IMR-90 (cell line): Measurements from ENCODE around the gene TBC1D1. TPM values are rescaled to one million over a fixed set of nuclear protein-coding genes. Genes with fewer than 3 reads are reported as not detected.

Experiments
- ATAC-seq: fragments of 200-7000 bp; cut with Tn5 transposase; 2 replicates; pipeline ENCODE4 v1.9.1; 2020; ENCODE audit warnings: low read depth, mild to moderate bottlenecking, moderate library complexity
- BruUV-seq: library from RNA; stranded (reverse); fragments of 400-500 nt; replicated peaks from 2 replicates; lab custom pipeline; 2021; lab: Mats Ljungman, UMichigan
- CTCF ChIA-PET: fragments of 300-600 bp; formaldehyde crosslinking; extraction: SDS; loops from one replicate; lab custom pipeline; 2021; ENCODE audit warnings: antibody characterized with exemption; lab: Yijun Ruan, JAX
- POLR2A ChIA-PET: fragments of 300-600 bp; sonication (Branson Sonifier 250); formaldehyde crosslinking; loops from one replicate; lab custom pipeline; 2022; ENCODE audit warnings: antibody characterized with exemption; ENCODE audit not compliant: unreplicated experiment; lab: Charles Lee
- DNase-seq: peaks from one replicate; pipeline ENCODE4 v3.0.0; 2013
- H2AFZ ChIP-seq: replicated peaks from 2 replicates; pipeline ENCODE3; 2013; ENCODE audit warnings: low read length, mild to moderate bottlenecking; ENCODE audit not compliant: poor library complexity
- H2AK5ac ChIP-seq: 2 replicates; pipeline ENCODE4 v1.6.1; 2013; ENCODE audit warnings: low read depth, low read length, inconsistent platforms
- H2AK9ac ChIP-seq: replicated peaks from 2 replicates; pipeline ENCODE3; 2013; ENCODE audit warnings: mild to moderate bottlenecking, low read depth, low read length, moderate library complexity; ENCODE audit not compliant: poor library complexity
- H2BK120ac ChIP-seq: 2 replicates; pipeline ENCODE4 v1.6.1; 2013; ENCODE audit warnings: low read depth, low read length, inconsistent platforms
- H2BK15ac ChIP-seq: 3 replicates; pipeline ENCODE4 v1.6.1; 2013; ENCODE audit warnings: low read depth, low read length, inconsistent platforms
- H2BK20ac ChIP-seq: 2 replicates; pipeline ENCODE4 v1.6.1; 2013; ENCODE audit warnings: low read depth, mild to moderate bottlenecking, inconsistent platforms, low read length, moderate library complexity
- H2BK5ac ChIP-seq: 2 replicates; pipeline ENCODE4 v1.6.1; 2013; ENCODE audit warnings: mild to moderate bottlenecking, low read depth, low read length, inconsistent platforms; ENCODE audit not compliant: poor library complexity, severe bottlenecking
- H3K14ac ChIP-seq: replicated peaks from 2 replicates; pipeline ENCODE4 v1.6.1; 2013; ENCODE audit warnings: low read depth, low read length, inconsistent platforms
- H3K18ac ChIP-seq: 2 replicates; pipeline ENCODE4 v1.6.1; 2013; ENCODE audit warnings: low read depth, low read length, control low read depth
- H3K23ac ChIP-seq: 2 replicates; pipeline ENCODE4 v1.6.1; 2013; ENCODE audit warnings: low read depth, low read length, inconsistent platforms
- H3K27ac ChIP-seq: 2 replicates; pipeline ENCODE4 v1.5.1; 2013; ENCODE audit warnings: mild to moderate bottlenecking, control low read depth, low read length; ENCODE audit not compliant: insufficient read depth
- H3K27me3 ChIP-seq: 2 replicates; pipeline ENCODE4 v1.6.1; 2013; ENCODE audit warnings: low read length; ENCODE audit not compliant: control insufficient read depth, insufficient read depth
- H3K36me3 ChIP-seq: 2 replicates; pipeline ENCODE4 v1.6.1; 2013; ENCODE audit warnings: low read length, mixed read lengths; ENCODE audit not compliant: control insufficient read depth, insufficient read depth
- H3K4ac ChIP-seq: 2 replicates; pipeline ENCODE4 v1.6.1; 2013; ENCODE audit warnings: low read depth, low read length, inconsistent platforms
- H3K4me1 ChIP-seq: 2 replicates; pipeline ENCODE4 v1.6.1; 2013; ENCODE audit warnings: low read length, mixed read lengths; ENCODE audit not compliant: control insufficient read depth, insufficient read depth
- H3K4me2 ChIP-seq: 2 replicates; pipeline ENCODE4 v1.6.1; 2013; ENCODE audit warnings: low read depth, mild to moderate bottlenecking, control low read depth, low read length, moderate library complexity
- H3K4me3 ChIP-seq: 2 replicates; pipeline ENCODE4 v1.5.1; 2013; ENCODE audit warnings: low read depth, mild to moderate bottlenecking, control low read depth, low read length, moderate library complexity; ENCODE audit not compliant: insufficient read depth
- H3K56ac ChIP-seq: 2 replicates; pipeline ENCODE4 v1.6.1; 2013; ENCODE audit warnings: low read length, inconsistent platforms; ENCODE audit not compliant: insufficient read depth; ENCODE audit errors: extremely low read depth
- H3K79me1 ChIP-seq, 2 experiments: 2 replicates each; pipeline ENCODE4 v1.6.1; 2013; ENCODE audit warnings: low read length in 2 of 2, inconsistent platforms in 1 of 2, low read depth in 1 of 2
- H3K9ac ChIP-seq: 2 replicates; pipeline ENCODE4 v1.6.1; 2013; ENCODE audit warnings: low read depth, low read length, control low read depth
- H3K9me1 ChIP-seq: 2 replicates; pipeline ENCODE4 v1.6.1; 2013; ENCODE audit warnings: low read length, inconsistent platforms; ENCODE audit not compliant: insufficient read depth
- H3K9me3 ChIP-seq: 2 replicates; pipeline ENCODE4 v1.6.1; 2013; ENCODE audit warnings: low read length; ENCODE audit not compliant: control insufficient read depth, insufficient read depth
- H4K20me1 ChIP-seq: 2 replicates; pipeline ENCODE4 v1.6.1; 2013; ENCODE audit warnings: low read length, inconsistent platforms; ENCODE audit not compliant: insufficient read depth
- H4K5ac ChIP-seq: 2 replicates; pipeline ENCODE4 v1.6.1; 2013; ENCODE audit warnings: mild to moderate bottlenecking, low read depth, low read length, control low read depth
- H4K8ac ChIP-seq, 2 experiments: 2 replicates each; pipeline ENCODE4 v1.6.1; 2013; ENCODE audit warnings: low read depth in 2 of 2, low read length in 2 of 2, control low read depth in 1 of 2, inconsistent platforms in 1 of 2
- H4K91ac ChIP-seq: 2 replicates; pipeline ENCODE4 v1.6.1; 2013; ENCODE audit warnings: low read depth, low read length, inconsistent platforms; ENCODE audit not compliant: insufficient read depth
- CTCF ChIP-seq: conservative IDR thresholded peaks from 2 replicates; pipeline ENCODE4 v1.5.1; 2012; ENCODE audit warnings: mild to moderate bottlenecking, low read depth, low read length, improper control_type of control experiment
- ELK1 ChIP-seq: fragments of 150-350 bp; IDR thresholded peaks from 2 replicates; pipeline ENCODE4 v1.6.1; 2016; ENCODE audit warnings: low read depth, mild to moderate bottlenecking, low read length, moderate library complexity, borderline replicate concordance
- MXI1 ChIP-seq: IDR thresholded peaks from 2 replicates; pipeline ENCODE4 v1.6.1; 2012; ENCODE audit warnings: low read depth, mild to moderate bottlenecking, low read length, moderate library complexity, borderline replicate concordance
- NFE2L2 ChIP-seq: fragments of 150-350 bp; IDR thresholded peaks from 2 replicates; pipeline ENCODE4 v1.6.1; 2016; ENCODE audit warnings: low read depth, mild to moderate bottlenecking, low read length
- RAD21 ChIP-seq: IDR thresholded peaks from 2 replicates; pipeline ENCODE4 v1.6.1; 2012; ENCODE audit warnings: low read length, improper control_type of control experiment
- dilution Hi-C: fragments of 300-500 bp; cut with HindIII; formaldehyde crosslinking; loops from one replicate; pipeline ENCODE4 v1.14.3; 2018; ENCODE audit warnings: low sequenced_read_pairs; ENCODE audit not compliant: unreplicated experiment
- in situ Hi-C: fragments of 300-500 bp; cut with MboI; formaldehyde crosslinking; loops from 3 replicates; pipeline ENCODE4 v1.14.3; 2019; ENCODE audit warnings: low sequenced_read_pairs, inconsistent platforms, mixed read lengths
- intact Hi-C: fragments of 100-400 bp; cut with micrococcal nuclease; formaldehyde crosslinking; loops from 2 replicates; pipeline ENCODE4 v1.10.0; 2022
- polyA plus RNA-seq, 3 experiments: library from polyadenylated mRNA; depleted of rRNA; stranded (reverse); fragments of >200 nt; gene quantifications; 2 replicates each; pipeline ENCODE4 v1.2.3, GENCODE V29; 2012; ENCODE audit warnings: low replicate concordance in 1 of 3
- total RNA-seq: library from RNA; depleted of rRNA; stranded (reverse); fragments of >200 nt; gene quantifications from 2 replicates; pipeline ENCODE4 v1.2.3, GENCODE V29; 2012

Gene TBC1D1
- total and polyA plus RNA-seq, 2 of the 4 experiments (the other 2 are of a cell fraction) = 42.4 to 104 TPM

DNA sequence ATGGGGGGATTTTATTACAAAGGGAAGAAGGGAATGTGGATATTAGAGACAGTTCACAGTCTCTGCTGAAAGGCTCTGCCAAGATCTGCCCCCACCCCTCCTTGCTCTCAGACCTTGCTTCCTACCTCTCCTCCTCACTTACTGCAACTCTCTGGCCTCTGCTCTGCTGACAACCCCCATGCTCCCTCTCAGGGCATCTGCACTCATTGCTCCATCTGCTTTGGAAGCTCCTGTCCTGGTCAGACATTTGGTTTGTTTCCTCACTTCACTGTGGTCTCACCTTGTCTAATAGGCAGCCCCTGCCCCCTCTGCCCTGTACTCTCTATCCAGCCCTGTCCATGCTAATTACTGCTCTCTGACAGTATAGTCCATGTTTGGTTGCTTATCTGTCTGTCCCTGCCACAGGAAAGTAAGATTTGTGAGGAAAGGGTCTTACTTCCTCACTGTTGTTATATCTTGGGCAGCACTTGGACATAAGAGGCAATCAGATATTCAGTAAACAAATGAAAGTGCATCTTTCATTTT, 258.6 kb downstream of the TBC1D1 start:
- Histone ChIP-seq H3K79me1 (peaks cover 0 to 4% of the 10 kb centered on the region in 2 experiments; a peak in 1 of 4 replicates), H3K4ac (peak overlapping the region; percentile 73), H3K14ac (peak overlapping the region; percentile 57), H3K9me3 (no peaks in the 10 kb centered on the region), H3K4me2 (0 out of 2 replicates have a peak overlapping the region, but pooled peaks have one; percentile 3), H3K4me1 (peaks cover 35% of the 10 kb centered on the region), H3K23ac (peak overlapping the region; percentile 50), H3K9me1 (peaks cover 31% of the 10 kb centered on the region), H2BK15ac (peak overlapping the region; percentile 21; the same call in 2 of the 3 replicates), H4K20me1 (no peaks in the 10 kb centered on the region), H4K91ac (peak overlapping the region; percentile 88), H3K4me3 (no peak overlapping the region), H3K27me3 (no peaks in the 10 kb centered on the region), H3K36me3 (no peaks in the 10 kb centered on the region), H2AFZ (peak overlapping the region; percentile 7), H4K8ac (peak overlapping the region; percentile 28 to 74), H3K27ac (peak overlapping the region; percentile 15), H2AK9ac (no peak overlapping the region), H3K56ac (peak overlapping the region; percentile 59; the same call in 1 of the 2 replicates), H2AK5ac (peak overlapping the region; percentile 92; the same call in 1 of the 2 replicates), H3K18ac (peak overlapping the region; percentile 26), H2BK5ac (peak overlapping the region; percentile 85), H3K9ac (no peak overlapping the region), H2BK120ac (peak overlapping the region; percentile 92), H4K5ac (peak overlapping the region; percentile 30; the same call in 1 of the 2 replicates), H2BK20ac (peak overlapping the region; percentile 97)
- TF ChIP-seq NFE2L2 = no peak
- no peak for TF ChIP-seq RAD21
- TF ChIP-seq CTCF = no peak
- no peak for TF ChIP-seq ELK1
- no peak for TF ChIP-seq MXI1
- no peak for ATAC-seq
- ChIA-PET CTCF (interaction anchor here (1.4 kb wide), 1 partner anchor 11 kb away, joined by 3 read pairs; no protein-coding TSS in a partner anchor), POLR2A (no interaction called here)
- dilution Hi-C loops (no loop called here), intact Hi-C loops (no loop called here), in situ Hi-C loops (no loop called here)
- DNase-seq = no peak
- BruUV-seq = no TSS peak
